Measurements from ENCODE around the gene SEMA4C. TPM values are rescaled to one million over a fixed set of nuclear protein-coding genes. Genes with fewer than 3 reads are reported as not detected.

SEMA4C gene
- polyA plus RNA-seq, 4 donors: 36.2 to 43.0 (median 38.0) TPM

GRCh38 chr2:96883306-96883705 is 13.4 kb upstream of the SEMA4C start:
- no peak for DNase-seq (ENCODE audit: low read depth in 4 of 4, low spot score in 3 of 4)

GRCh38 chr2:96882906-96883305 is 13.0 kb upstream of the SEMA4C start:
- no peak for DNase-seq (ENCODE audit: low read depth in 4 of 4, low spot score in 3 of 4)

GRCh38 chr2:96882230-96882629 is 12.3 kb upstream of the SEMA4C start:
- DNase-seq (ENCODE audit: low read depth in 4 of 4, low spot score in 3 of 4): no peak

GRCh38 chr2:96881349-96882195 is 11.7 kb upstream of the SEMA4C start:
- DNase-seq (ENCODE audit: low read depth in 4 of 4, low spot score in 3 of 4): no peak

GRCh38 chr2:96880891-96881273 is 11.0 kb upstream of the SEMA4C start:
- no peak for DNase-seq (ENCODE audit: low read depth in 4 of 4, low spot score in 3 of 4)

GRCh38 chr2:96879545-96880040 is 9.7 kb upstream of the SEMA4C start:
- no peak for DNase-seq (ENCODE audit: low read depth in 4 of 4, low spot score in 3 of 4)

- no peak for DNase-seq (ENCODE audit: low read depth in 4 of 4, low spot score in 3 of 4)
Measured at GRCh38 chr2:96878796-96879544, 9.1 kb upstream of the SEMA4C start.

GRCh38 chr2:96878171-96878570 is 8.3 kb upstream of the SEMA4C start:
- no peak for DNase-seq (ENCODE audit: low read depth in 4 of 4, low spot score in 3 of 4)

- DNase-seq (ENCODE audit: low read depth in 4 of 4, low spot score in 3 of 4): no peak
Measured at GRCh38 chr2:96877631-96878092, 7.8 kb upstream of the SEMA4C start.

GRCh38 chr2:96877042-96877451 is 7.2 kb upstream of the SEMA4C start:
- DNase-seq (ENCODE audit: low read depth in 4 of 4, low spot score in 3 of 4): no peak

GRCh38 chr2:96876269-96877041 is 6.6 kb upstream of the SEMA4C start:
- no peak for DNase-seq (ENCODE audit: low read depth in 4 of 4, low spot score in 3 of 4)

- DNase-seq (ENCODE audit: low read depth in 4 of 4, low spot score in 3 of 4): no peak
Measured at GRCh38 chr2:96875498-96876268, 5.8 kb upstream of the SEMA4C start.

GRCh38 chr2:96874198-96874831 is 4.4 kb upstream of the SEMA4C start:
- DNase-seq (ENCODE audit: low read depth in 4 of 4, low spot score in 3 of 4): no peak

- DNase-seq (ENCODE audit: low read depth in 4 of 4, low spot score in 3 of 4): no peak
Measured at GRCh38 chr2:96873651-96874096, 3.8 kb upstream of the SEMA4C start.

GRCh38 chr2:96872591-96873349 is 2.9 kb upstream of the SEMA4C start:
- no peak for DNase-seq (ENCODE audit: low read depth in 4 of 4, low spot score in 3 of 4)

GRCh38 chr2:96870626-96871255 is 861 bp upstream of the SEMA4C start:
- DNase-seq (ENCODE audit: low read depth in 4 of 4, low spot score in 3 of 4): no peak

GRCh38 chr2:96869281-96869821 is 529 bp downstream of the SEMA4C start:
- DNase-seq (ENCODE audit: low read depth in 4 of 4, low spot score in 3 of 4): peak in 1 of 4 donors; percentile 54
